AG08395 (cell line): Measurements from ENCODE around the gene RBKS.

ENCODE experiments used
- DNase-seq: peaks from one replicate; pipeline ENCODE4 v3.0.0; 2012; ENCODE audit warnings: mixed read lengths, low spot score

RBKS gene

GRCh38 chr2:27734305-27734704 is 155.9 kb downstream of the RBKS start:
- DNase-seq = no peak
